ENCODE measurements around the gene POLH. TPM values are rescaled to one million over a fixed set of nuclear protein-coding genes. Genes with fewer than 3 reads are reported as not detected.

The POLH gene
- total and polyA plus RNA-seq, 9 of the 15 experiments (the other 6 are each of a cell fraction or from before 2014, with no cell fraction given): 5.8 to 31.6 (median 20.6) TPM

DNA sequence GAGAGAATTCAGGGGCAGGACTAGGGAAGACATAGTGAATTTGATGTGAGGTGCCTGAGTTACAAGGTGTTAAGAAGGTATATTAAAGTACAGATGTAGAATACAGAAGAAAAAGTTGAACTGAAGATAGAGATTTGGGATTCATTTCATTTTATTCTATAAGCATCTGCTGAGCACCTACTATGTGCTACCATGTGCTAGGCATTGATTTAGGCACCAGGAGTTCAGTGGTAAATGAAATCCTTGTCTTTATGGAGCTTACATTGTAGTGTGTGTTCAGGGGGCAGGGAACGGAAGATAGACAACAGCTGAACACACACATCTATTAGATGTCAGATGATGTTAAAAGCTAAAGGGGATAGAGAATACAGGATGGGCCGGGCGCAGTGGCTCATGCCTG, 71.6 kb downstream of the POLH start:
- POLR2A ChIA-PET: interaction anchor here (0.7 to 10.9 kb wide), 9 partner anchors 7 to 376 kb away, joined by 3 to 206 read pairs (median 4); partner anchors contain the start of genes GTPBP2 and MAD2L1BP
- peak; percentile 89 for TF ChIP-seq ZKSCAN1 (IDR thresholded peaks at IDR 0.05; ENCODE audit: low read depth, low read length)
- TF ChIP-seq, protein P1, sequence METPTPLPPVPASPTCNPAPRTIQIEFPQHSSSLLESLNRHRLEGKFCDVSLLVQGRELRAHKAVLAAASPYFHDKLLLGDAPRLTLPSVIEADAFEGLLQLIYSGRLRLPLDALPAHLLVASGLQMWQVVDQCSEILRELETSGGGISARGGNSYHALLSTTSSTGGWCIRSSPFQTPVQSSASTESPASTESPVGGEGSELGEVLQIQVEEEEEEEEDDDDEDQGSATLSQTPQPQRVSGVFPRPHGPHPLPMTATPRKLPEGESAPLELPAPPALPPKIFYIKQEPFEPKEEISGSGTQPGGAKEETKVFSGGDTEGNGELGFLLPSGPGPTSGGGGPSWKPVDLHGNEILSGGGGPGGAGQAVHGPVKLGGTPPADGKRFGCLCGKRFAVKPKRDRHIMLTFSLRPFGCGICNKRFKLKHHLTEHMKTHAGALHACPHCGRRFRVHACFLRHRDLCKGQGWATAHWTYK (CRISPR knock-in tag; IDR thresholded peaks at IDR 0.05): no peak
- Histone ChIP-seq H3K27ac (ENCODE audit: extremely low read depth, low read depth, low read length) (no peak overlapping the region), H3K4me2 (ENCODE audit: insufficient read depth, low read length) (no peak overlapping the region), H3K9ac (ENCODE audit: insufficient read depth in 1 of 2, low read depth in 2 of 2, low read length in 2 of 2) (no peak overlapping the region), H3K36me3 (ENCODE audit: control insufficient read depth, insufficient read depth, low read length) (peaks cover 3% of the 10 kb centered on the region; the same call in 1 of the 3 replicates), H3K79me2 (ENCODE audit: control insufficient read depth, insufficient read depth, low read length) (peaks cover 1% of the 10 kb centered on the region; the same call in 2 of the 3 replicates), H3K27me3 (ENCODE audit: control insufficient read depth in 2 of 2, insufficient read depth in 2 of 2, low read length in 2 of 2) (no peaks in the 10 kb centered on the region), H3K9me3 (replicated peaks; ENCODE audit: control insufficient read depth, insufficient read depth, low read depth, low read length) (no peaks in the 10 kb centered on the region), H2AFZ (ENCODE audit: low read depth, low read length) (no peak overlapping the region), H3K9me1 (ENCODE audit: control insufficient read depth, insufficient read depth, low read length) (no peaks in the 10 kb centered on the region), H3K4me3 (no peak overlapping the region), H4K20me1 (replicated peaks; ENCODE audit: control insufficient read depth, insufficient read depth, low read length) (no peaks in the 10 kb centered on the region), H3K4me1 (replicated peaks in 1 of 2; ENCODE audit: control insufficient read depth in 2 of 2, insufficient read depth in 2 of 2, low read length in 2 of 2) (peaks cover 1 to 11% of the 10 kb centered on the region in 2 experiments; a peak in 3 of 5 replicates)
- ATAC-seq (no peak), FAIRE-seq (no peak), DNase-seq (ENCODE audit: extremely low read depth in 1 of 4, low spot score in 3 of 4) (no peak)
- BruUV-seq (replicated peaks): no TSS peak
- 80% methylated on average over 3 of the region's 3 CpGs for WGBS (ENCODE audit: insufficient coverage, low coverage, missing lambda C conversion rate)
- in situ Hi-C loops (cut with MboI): no loop called here
- intact Hi-C loops (cut with micrococcal nuclease): no loop called here
- CTCF ChIA-PET (ENCODE audit: low intra/inter-chr PET ratio): no interaction called here

DNA sequence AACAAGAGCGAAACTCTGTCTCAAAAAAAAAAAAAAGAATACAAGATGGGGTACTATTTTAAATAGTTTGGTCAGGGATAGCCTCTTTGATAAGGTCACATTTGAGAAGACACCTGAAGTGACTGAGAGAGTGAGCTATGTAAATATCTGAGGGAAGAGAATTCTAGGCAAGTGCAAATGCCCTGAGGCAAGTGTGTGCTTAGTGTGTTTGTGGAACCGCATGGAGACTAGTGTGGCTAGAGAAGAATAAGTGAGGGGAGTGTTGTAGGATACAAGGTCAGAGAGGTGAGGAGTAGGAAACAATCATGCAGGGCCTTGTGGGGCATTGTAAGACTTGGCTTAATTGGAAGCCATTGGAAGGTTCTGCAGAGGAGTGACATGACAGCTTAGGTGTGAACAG, 72.3 kb downstream of the POLH start:
- H3K36me3 ChIP-seq (ENCODE audit: control insufficient read depth, insufficient read depth, low read length): no peaks in the 10 kb centered on the region
- intact Hi-C loops (cut with micrococcal nuclease) (no loop called here), in situ Hi-C loops (cut with MboI) (no loop called here)
- ATAC-seq (no peak), FAIRE-seq (no peak), DNase-seq (ENCODE audit: extremely low read depth in 1 of 4, low spot score in 3 of 4) (no peak)
- no peak overlapping the region for H2AFZ ChIP-seq (ENCODE audit: low read depth, low read length)
- H3K9me3 ChIP-seq (replicated peaks; ENCODE audit: control insufficient read depth, insufficient read depth, low read depth, low read length): no peaks in the 10 kb centered on the region
- no peaks in the 10 kb centered on the region for H3K27me3 ChIP-seq (ENCODE audit: control insufficient read depth in 2 of 2, insufficient read depth in 2 of 2, low read length in 2 of 2)
- H3K4me1 ChIP-seq (replicated peaks in 1 of 2; ENCODE audit: control insufficient read depth in 2 of 2, insufficient read depth in 2 of 2, low read length in 2 of 2): peaks cover 0 to 11% of the 10 kb centered on the region in 2 experiments; a peak in 2 of 5 replicates
- BruUV-seq (replicated peaks): no TSS peak
- H4K20me1 ChIP-seq (replicated peaks; ENCODE audit: control insufficient read depth, insufficient read depth, low read length): no peaks in the 10 kb centered on the region
- POLR2A ChIA-PET: interaction anchor here (0.7 to 10.9 kb wide), 8 partner anchors 8 to 376 kb away, joined by 3 to 206 read pairs (median 4); partner anchors contain the start of genes GTPBP2 and MAD2L1BP
- no peak overlapping the region for H3K4me2 ChIP-seq (ENCODE audit: insufficient read depth, low read length)
- H3K9ac ChIP-seq (ENCODE audit: insufficient read depth in 1 of 2, low read depth in 2 of 2, low read length in 2 of 2): 0 out of 4 replicates have a peak overlapping the region, but pooled peaks of 1 of the 2 experiments have one; percentile 0
- no peak overlapping the region for H3K4me3 ChIP-seq
- no peaks in the 10 kb centered on the region for H3K9me1 ChIP-seq (ENCODE audit: control insufficient read depth, insufficient read depth, low read length)
- no peak overlapping the region for H3K27ac ChIP-seq (ENCODE audit: extremely low read depth, low read depth, low read length)
- H3K79me2 ChIP-seq (ENCODE audit: control insufficient read depth, insufficient read depth, low read length): no peaks in the 10 kb centered on the region
- 52% methylated on average over 1 of the region's 2 CpGs for WGBS (ENCODE audit: insufficient coverage, low coverage, missing lambda C conversion rate)
- CTCF ChIA-PET (ENCODE audit: low intra/inter-chr PET ratio): no interaction called here
- TF ChIP-seq NFYB (IDR thresholded peaks at IDR 0.05; ENCODE audit: extremely low read depth, insufficient read length) (no peak), ZNF224 (CRISPR knock-in tag; IDR thresholded peaks at IDR 0.05) (no peak), NFIC (IDR thresholded peaks at IDR 0.05) (no peak), PHB (CRISPR knock-in tag; IDR thresholded peaks at IDR 0.05) (no peak), RBM25 (IDR thresholded peaks at IDR 0.05; ENCODE audit: low read depth, low read length, severe bottlenecking) (peak; percentile 35), NFATC3 (IDR thresholded peaks at IDR 0.05) (no peak), SMAD2 (IDR thresholded peaks at IDR 0.05; ENCODE audit: low read depth, low read length) (no peak), YBX1 (IDR thresholded peaks at IDR 0.05) (no peak), GABPA (tag; conservative IDR thresholded peaks at IDR 0.05; ENCODE audit: low read depth) (no peak), MEF2D (tag; conservative IDR thresholded peaks at IDR 0.05; ENCODE audit: low read depth) (no peak)
- TF ChIP-seq, protein P2, sequence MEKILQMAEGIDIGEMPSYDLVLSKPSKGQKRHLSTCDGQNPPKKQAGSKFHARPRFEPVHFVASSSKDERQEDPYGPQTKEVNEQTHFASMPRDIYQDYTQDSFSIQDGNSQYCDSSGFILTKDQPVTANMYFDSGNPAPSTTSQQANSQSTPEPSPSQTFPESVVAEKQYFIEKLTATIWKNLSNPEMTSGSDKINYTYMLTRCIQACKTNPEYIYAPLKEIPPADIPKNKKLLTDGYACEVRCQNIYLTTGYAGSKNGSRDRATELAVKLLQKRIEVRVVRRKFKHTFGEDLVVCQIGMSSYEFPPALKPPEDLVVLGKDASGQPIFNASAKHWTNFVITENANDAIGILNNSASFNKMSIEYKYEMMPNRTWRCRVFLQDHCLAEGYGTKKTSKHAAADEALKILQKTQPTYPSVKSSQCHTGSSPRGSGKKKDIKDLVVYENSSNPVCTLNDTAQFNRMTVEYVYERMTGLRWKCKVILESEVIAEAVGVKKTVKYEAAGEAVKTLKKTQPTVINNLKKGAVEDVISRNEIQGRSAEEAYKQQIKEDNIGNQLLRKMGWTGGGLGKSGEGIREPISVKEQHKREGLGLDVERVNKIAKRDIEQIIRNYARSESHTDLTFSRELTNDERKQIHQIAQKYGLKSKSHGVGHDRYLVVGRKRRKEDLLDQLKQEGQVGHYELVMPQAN (IDR thresholded peaks at IDR 0.05; ENCODE audit: borderline replicate concordance): no peak
- TF ChIP-seq, protein P3, sequence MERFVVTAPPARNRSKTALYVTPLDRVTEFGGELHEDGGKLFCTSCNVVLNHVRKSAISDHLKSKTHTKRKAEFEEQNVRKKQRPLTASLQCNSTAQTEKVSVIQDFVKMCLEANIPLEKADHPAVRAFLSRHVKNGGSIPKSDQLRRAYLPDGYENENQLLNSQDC (CRISPR knock-in tag; IDR thresholded peaks at IDR 0.05): no peak
